Loucy (cell line): ENCODE measurements around the gene GOLGA6L2.
"Not testable (repeated sequence)": the region's sequence is repeated elsewhere in the genome, so short reads cannot be mapped to it uniquely, and the experiment has no call there.

Source experiments
- CTCF ChIP-seq: fragments of 200-600 bp; sonication (generic); conservative IDR thresholded peaks from 2 replicates; pipeline ENCODE4 v1.5.1; 2014; ENCODE audit warnings: mild to moderate bottlenecking, antibody characterized with exemption, low read length
- EZH2phosphoT487 ChIP-seq: fragments of 200-600 bp; IDR thresholded peaks from 2 replicates; pipeline ENCODE4 v1.6.1; 2018; ENCODE audit warnings: antibody characterized with exemption, mild to moderate bottlenecking, moderate library complexity, borderline replicate concordance

DNA sequence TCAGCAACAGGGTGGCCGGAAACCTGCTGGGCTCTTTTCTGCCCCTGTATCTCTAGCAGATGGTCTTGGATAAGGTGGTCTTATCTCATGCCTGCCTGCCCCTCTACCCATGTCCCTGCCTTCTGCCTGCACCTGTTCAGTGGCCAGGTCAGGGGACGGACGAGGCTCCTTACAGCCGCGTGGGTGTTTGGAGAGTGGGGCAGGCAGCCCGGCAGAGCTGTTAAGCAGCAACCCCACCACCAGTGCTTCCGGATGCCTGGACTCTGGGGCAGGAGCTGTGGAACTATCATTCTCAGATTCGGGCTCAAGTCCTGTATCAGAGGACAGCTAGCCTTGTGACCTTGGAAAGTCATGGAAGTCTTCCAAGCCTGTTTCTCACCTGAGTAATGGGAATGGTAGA lies 21.7 kb downstream of the GOLGA6L2 start:
- not testable (repeated sequence) for TF ChIP-seq EZH2phosphoT487, CTCF
